Astrocyte (in vitro differentiated cells and primary cell): Measurements from ENCODE around the gene TMEM204.

Experiments used
- EZH2 ChIP-seq: IDR thresholded peaks from 2 replicates; pipeline ENCODE4 v1.6.1; 2012; ENCODE audit warnings: mild to moderate bottlenecking, low read length, inconsistent platforms; ENCODE audit not compliant: insufficient read depth
- TF ChIP-seq, protein P1 (sequence below): IDR thresholded peaks from 2 replicates; pipeline ENCODE4 v1.5.1; 2011; ENCODE audit warnings: low read depth, mild to moderate bottlenecking, inconsistent platforms, low read length, moderate library complexity; ENCODE audit not compliant: insufficient read depth

DNA sequence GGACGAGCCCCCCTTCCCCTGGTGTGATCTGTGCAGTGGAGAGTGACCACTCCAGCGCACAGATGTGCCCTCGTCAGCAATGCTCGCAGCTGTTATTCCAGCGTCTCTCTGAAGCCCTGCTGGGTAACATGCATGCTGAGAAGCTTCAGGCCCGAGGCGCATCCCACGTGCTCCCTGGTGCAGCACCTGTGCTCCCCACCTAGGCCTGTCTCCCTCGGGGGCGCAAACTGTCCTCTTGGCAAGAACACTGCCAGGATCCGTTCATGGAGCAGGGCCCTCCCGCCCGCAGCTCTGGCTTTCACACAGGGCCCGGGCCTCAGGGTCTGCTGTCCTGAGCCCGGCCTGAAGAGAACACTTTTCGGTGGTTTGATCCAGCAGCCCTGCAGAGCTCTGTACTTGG lies 13.0 kb downstream of the TMEM204 start:
- no peak for TF ChIP-seq EZH2
- TF ChIP-seq, protein P1, sequence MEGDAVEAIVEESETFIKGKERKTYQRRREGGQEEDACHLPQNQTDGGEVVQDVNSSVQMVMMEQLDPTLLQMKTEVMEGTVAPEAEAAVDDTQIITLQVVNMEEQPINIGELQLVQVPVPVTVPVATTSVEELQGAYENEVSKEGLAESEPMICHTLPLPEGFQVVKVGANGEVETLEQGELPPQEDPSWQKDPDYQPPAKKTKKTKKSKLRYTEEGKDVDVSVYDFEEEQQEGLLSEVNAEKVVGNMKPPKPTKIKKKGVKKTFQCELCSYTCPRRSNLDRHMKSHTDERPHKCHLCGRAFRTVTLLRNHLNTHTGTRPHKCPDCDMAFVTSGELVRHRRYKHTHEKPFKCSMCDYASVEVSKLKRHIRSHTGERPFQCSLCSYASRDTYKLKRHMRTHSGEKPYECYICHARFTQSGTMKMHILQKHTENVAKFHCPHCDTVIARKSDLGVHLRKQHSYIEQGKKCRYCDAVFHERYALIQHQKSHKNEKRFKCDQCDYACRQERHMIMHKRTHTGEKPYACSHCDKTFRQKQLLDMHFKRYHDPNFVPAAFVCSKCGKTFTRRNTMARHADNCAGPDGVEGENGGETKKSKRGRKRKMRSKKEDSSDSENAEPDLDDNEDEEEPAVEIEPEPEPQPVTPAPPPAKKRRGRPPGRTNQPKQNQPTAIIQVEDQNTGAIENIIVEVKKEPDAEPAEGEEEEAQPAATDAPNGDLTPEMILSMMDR, result no peak
